A673 (cell line): Measurements from ENCODE around the gene FBXW4. TPM values are rescaled to one million over a fixed set of nuclear protein-coding genes. Genes with fewer than 3 reads are reported as not detected.

Source experiments
- BruUV-seq: library from RNA; stranded (reverse); fragments of 400-500 nt; replicated peaks from 2 replicates; lab custom pipeline; 2021; lab: Mats Ljungman, UMichigan
- CTCF ChIA-PET: fragments of 300-600 bp; sonication (Branson Sonifier 250); formaldehyde crosslinking; loops from one replicate; lab custom pipeline; 2022; ENCODE audit warnings: antibody characterized with exemption; lab: Charles Lee
- POLR2A ChIA-PET: fragments of 300-600 bp; sonication (Branson Sonifier 250); formaldehyde crosslinking; loops from one replicate; lab custom pipeline; 2022; ENCODE audit warnings: antibody characterized with exemption; ENCODE audit not compliant: low non-redundant PET; lab: Charles Lee
- DNase-seq: peaks from one replicate; pipeline ENCODE4 v3.0.0-alpha.2; 2015; ENCODE audit warnings: low spot score
- H3K27ac ChIP-seq: fragments of 200-600 bp; sonication (generic); 2 replicates; pipeline ENCODE4 v1.5.1; 2016; ENCODE audit warnings: mixed run types, low read depth, mild to moderate bottlenecking, mixed read lengths, antibody characterized with exemption, low read length; ENCODE audit not compliant: poor library complexity, severe bottlenecking
- H3K27me3 ChIP-seq: fragments of 200-600 bp; sonication (generic); replicated peaks from 2 replicates; pipeline ENCODE4 v1.6.1; 2017; ENCODE audit warnings: mixed run types, low read depth, mild to moderate bottlenecking, mixed read lengths, antibody characterized with exemption, low read length; ENCODE audit not compliant: insufficient read depth, poor library complexity
- H3K36me3 ChIP-seq: fragments of 200-600 bp; sonication (generic); 2 replicates; pipeline ENCODE4 v1.6.1; 2016; ENCODE audit warnings: mixed run types, mild to moderate bottlenecking, mixed read lengths, antibody characterized with exemption, low read length; ENCODE audit not compliant: insufficient read depth, poor library complexity, severe bottlenecking
- H3K4me1 ChIP-seq: fragments of 200-600 bp; sonication (generic); 2 replicates; pipeline ENCODE4 v1.6.1; 2017; ENCODE audit warnings: mixed run types, mild to moderate bottlenecking, mixed read lengths, antibody characterized with exemption, low read length; ENCODE audit not compliant: insufficient read depth, poor library complexity, severe bottlenecking
- H3K4me3 ChIP-seq: fragments of 200-600 bp; sonication (generic); 2 replicates; pipeline ENCODE4 v1.5.1; 2016; ENCODE audit warnings: low read depth, mixed run types, mild to moderate bottlenecking, mixed read lengths, low read length; ENCODE audit not compliant: poor library complexity, severe bottlenecking
- H3K9me3 ChIP-seq: fragments of 200-600 bp; sonication (generic); 2 replicates; pipeline ENCODE4 v1.6.1; 2016; ENCODE audit warnings: mixed run types, low read depth, mild to moderate bottlenecking, mixed read lengths, antibody characterized with exemption, low read length; ENCODE audit not compliant: poor library complexity, severe bottlenecking
- EZH2 ChIP-seq: fragments of 200-600 bp; sonication (generic); IDR thresholded peaks from 2 replicates; pipeline ENCODE4 v1.6.1; 2017; ENCODE audit warnings: borderline replicate concordance, low read depth, mild to moderate bottlenecking, mixed read lengths, antibody characterized with exemption, low read length; ENCODE audit not compliant: poor library complexity, severe bottlenecking
- intact Hi-C: fragments of 100-400 bp; cut with micrococcal nuclease; formaldehyde crosslinking; loops from one replicate; pipeline ENCODE4 v1.10.0; 2022; ENCODE audit not compliant: unreplicated experiment
- total RNA-seq: library from RNA; stranded (reverse); gene quantifications from 2 replicates; pipeline ENCODE4 v1.2.3, GENCODE V29; 2021
- TF ChIP-seq, protein P1 (sequence below): fragments of 300-800, 200-600 bp; sonication (generic); conservative IDR thresholded peaks from 2 replicates; pipeline ENCODE4 v1.5.1; 2017; ENCODE audit warnings: low read depth, mild to moderate bottlenecking, antibody characterized with exemption, low read length, moderate library complexity, mixed read lengths

Gene FBXW4
- total RNA-seq, 1 experiment from 2014 or later, result 19.5 TPM

DNA sequence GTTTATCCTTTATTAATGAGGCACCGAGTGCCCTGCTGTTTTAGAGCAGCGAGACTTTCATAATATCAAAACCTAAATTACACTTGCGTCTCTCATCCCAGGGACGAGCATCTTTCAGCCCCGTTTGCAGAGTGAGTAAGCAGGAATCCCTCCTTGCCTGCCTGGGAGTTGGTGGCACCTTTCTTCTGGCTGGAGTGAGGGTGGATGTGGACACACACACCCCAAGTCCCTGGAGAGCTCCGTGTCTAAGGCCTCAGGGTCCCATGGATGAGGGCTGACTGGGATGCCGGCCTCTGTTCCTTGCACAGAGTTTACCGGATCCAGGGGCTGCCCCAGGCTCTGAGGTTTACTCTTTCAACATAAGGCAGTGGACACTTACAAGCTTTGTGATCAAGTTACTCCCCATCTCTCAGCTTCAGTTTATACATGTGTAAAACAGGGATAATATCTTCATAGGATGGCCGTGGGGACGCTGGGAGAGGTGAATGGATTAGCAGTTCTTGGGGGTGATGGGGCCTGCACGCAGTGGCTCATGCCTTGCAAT, 131.4 kb downstream of the FBXW4 start:
- no peak overlapping the region for H3K4me3 ChIP-seq
- H3K36me3 ChIP-seq, result no peaks in the 10 kb centered on the region
- BruUV-seq, result no TSS peak
- DNase-seq, result no peak
- H3K27me3 ChIP-seq, result peaks cover 6% of the 10 kb centered on the region
- no peak overlapping the region for H3K27ac ChIP-seq
- intact Hi-C loops, result no loop called here
- POLR2A ChIA-PET, result no interaction called here
- H3K9me3 ChIP-seq, result no peaks in the 10 kb centered on the region
- no peaks in the 10 kb centered on the region for H3K4me1 ChIP-seq
- CTCF ChIA-PET, result no interaction called here
- TF ChIP-seq, protein P1, sequence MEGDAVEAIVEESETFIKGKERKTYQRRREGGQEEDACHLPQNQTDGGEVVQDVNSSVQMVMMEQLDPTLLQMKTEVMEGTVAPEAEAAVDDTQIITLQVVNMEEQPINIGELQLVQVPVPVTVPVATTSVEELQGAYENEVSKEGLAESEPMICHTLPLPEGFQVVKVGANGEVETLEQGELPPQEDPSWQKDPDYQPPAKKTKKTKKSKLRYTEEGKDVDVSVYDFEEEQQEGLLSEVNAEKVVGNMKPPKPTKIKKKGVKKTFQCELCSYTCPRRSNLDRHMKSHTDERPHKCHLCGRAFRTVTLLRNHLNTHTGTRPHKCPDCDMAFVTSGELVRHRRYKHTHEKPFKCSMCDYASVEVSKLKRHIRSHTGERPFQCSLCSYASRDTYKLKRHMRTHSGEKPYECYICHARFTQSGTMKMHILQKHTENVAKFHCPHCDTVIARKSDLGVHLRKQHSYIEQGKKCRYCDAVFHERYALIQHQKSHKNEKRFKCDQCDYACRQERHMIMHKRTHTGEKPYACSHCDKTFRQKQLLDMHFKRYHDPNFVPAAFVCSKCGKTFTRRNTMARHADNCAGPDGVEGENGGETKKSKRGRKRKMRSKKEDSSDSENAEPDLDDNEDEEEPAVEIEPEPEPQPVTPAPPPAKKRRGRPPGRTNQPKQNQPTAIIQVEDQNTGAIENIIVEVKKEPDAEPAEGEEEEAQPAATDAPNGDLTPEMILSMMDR, result no peak
- TF ChIP-seq EZH2, result no peak

DNA sequence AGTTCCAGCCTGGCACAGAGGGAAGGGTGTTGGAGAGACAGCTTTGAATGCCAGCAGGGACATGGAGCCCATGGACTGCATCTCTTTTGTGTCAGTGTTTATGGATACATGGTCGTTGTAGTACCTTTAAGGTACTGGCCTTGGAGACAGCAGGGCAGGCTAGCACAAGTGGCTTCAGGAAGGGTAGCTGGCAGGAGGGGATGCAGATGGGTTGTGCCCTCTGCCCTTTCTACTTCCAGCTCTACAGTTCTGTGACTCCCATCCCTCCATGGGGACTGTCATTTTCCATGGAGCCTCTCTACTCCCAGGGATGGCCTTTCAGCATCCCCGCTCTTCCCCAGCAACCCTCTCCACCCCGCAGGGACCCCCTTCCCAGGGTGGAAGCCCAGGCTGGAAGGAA, 132.0 kb downstream of the FBXW4 start:
- intact Hi-C loops, result no loop called here
- ChIA-PET POLR2A (no interaction called here), CTCF (no interaction called here)
- Histone ChIP-seq H3K36me3 (no peaks in the 10 kb centered on the region), H3K4me1 (no peaks in the 10 kb centered on the region), H3K4me3 (no peak overlapping the region), H3K27ac (no peak overlapping the region), H3K27me3 (peaks cover 6% of the 10 kb centered on the region), H3K9me3 (no peaks in the 10 kb centered on the region)
- no peak for DNase-seq
- no TSS peak for BruUV-seq
- no peak for TF ChIP-seq EZH2
- TF ChIP-seq, protein P1, result no peak

DNA sequence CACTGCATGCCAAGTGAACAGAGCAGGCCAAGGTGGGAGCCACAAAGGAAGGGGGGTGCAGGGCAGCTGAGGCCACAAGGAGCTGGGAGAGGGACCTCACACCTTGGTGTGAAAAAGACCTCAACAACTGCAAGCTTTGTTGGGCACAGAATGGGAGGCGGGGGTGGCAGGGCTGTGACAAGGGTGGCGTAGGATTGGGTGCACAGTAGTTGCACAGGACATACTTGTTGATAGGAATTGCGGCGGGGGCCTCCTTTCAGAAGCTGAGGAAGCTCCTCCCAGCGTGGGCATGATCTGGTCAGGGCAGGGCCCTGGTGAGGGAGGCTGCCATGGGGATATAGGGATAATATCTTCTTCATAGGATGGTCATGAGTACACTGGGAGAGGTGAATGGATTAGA, 132.7 kb downstream of the FBXW4 start:
- no peaks in the 10 kb centered on the region for H3K36me3 ChIP-seq
- no peak for DNase-seq
- peaks cover 6% of the 10 kb centered on the region for H3K27me3 ChIP-seq
- ChIA-PET CTCF (interaction anchor here (1.3 kb wide), 1 partner anchor 7 kb away, joined by 4 read pairs; no protein-coding TSS in a partner anchor), POLR2A (no interaction called here)
- H3K4me1 ChIP-seq, result no peaks in the 10 kb centered on the region
- TF ChIP-seq, protein P1, result no peak
- TF ChIP-seq EZH2, result no peak
- no peaks in the 10 kb centered on the region for H3K9me3 ChIP-seq
- H3K4me3 ChIP-seq, result no peak overlapping the region
- no TSS peak for BruUV-seq
- H3K27ac ChIP-seq, result no peak overlapping the region
- intact Hi-C loops, result no loop called here
